CD4-positive, alpha-beta T cell treated with Interleukin-4 for 4 hours (primary cell): Measurements from ENCODE around the gene PYROXD2.

Experiments
- DNase-seq: peaks from one replicate; pipeline ENCODE4 v3.0.0-alpha.2; 2020

PYROXD2 gene

DNA sequence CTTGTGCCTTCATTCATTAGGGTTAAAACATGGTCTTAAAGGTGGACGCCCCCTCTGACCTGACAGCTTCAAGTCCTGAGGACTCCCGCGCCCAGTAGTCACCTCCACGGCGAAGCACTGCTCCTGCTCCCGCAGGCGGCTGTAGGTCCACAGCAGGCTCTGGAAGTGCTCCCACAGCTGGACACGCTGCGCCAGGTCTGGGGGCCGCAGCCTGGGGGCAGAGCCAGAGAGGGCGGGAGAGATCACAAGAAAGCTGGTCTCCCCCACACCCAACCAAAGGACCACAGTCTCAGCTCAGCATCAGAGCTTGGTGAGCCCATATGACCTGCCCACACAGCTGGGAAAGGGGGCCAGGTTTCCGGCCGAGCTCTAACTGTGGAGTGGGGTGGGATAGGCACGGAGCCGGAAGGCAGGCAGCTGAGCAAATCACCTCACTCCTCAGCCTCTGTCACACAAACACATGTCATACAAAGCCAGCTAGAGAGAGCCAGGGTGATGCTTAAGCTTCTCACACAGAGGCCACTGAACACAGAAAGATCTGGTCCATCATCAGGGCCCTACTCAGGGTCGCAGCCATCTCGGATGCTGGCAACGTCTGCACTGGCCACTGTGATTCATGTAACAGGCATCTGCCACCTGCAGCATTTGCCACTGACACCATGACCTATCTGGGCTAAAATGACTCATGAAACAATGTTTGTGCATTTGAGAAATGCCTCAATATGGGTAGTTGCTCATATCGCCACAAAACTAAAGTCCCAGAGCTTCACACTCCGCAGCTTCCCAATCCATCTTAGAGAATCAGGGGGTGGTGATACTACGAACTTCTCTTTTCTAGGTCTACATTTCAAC, 19.1 kb upstream of the PYROXD2 start:
- DNase-seq, result no peak

DNA sequence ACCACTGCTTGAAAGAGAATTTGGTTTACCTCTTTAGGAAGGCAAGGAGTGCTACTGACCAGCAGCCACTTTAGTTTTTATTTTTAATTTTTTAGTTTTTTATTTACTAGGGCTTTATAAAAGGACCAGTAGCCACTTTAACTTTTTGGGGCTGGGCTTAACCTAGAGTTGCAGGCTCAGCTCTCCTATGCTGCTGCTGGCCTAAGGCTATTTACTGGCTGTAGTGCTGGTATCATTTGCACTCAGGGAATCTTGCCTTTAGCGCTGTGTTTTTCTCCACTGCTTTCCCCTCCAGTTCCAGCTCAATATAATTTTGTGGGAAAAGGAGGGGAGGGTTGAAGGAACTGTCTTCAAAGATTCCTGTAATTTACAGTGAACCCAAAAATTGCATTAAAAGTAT, 18.4 kb upstream of the PYROXD2 start:
- no peak for DNase-seq

DNA sequence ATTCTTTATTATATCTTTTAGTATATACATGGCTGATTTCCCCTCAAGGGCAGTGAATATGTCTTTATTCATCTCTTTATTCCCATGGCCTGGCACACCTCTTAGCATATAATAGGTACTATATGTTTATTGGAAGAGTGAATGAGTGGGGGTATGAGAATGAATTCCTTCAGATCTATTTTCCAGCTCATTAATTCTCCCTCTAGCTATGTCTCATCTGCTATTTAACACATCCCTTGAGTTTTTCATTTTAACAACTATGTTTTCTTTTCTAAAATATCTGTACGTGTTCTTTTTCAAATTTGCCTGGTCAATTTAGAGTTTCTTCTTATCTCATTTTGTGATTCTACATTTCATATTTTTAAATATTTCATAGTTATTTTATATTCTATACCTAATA, 17.3 kb upstream of the PYROXD2 start:
- DNase-seq, result no peak

GRCh38 chr10:98431016-98431415, 16.0 kb upstream of the PYROXD2 start:
- no peak for DNase-seq

GRCh38 chr10:98430427-98430826, 15.4 kb upstream of the PYROXD2 start:
- no peak for DNase-seq

GRCh38 chr10:98429320-98430072, 14.5 kb upstream of the PYROXD2 start:
- DNase-seq, result no peak

DNA sequence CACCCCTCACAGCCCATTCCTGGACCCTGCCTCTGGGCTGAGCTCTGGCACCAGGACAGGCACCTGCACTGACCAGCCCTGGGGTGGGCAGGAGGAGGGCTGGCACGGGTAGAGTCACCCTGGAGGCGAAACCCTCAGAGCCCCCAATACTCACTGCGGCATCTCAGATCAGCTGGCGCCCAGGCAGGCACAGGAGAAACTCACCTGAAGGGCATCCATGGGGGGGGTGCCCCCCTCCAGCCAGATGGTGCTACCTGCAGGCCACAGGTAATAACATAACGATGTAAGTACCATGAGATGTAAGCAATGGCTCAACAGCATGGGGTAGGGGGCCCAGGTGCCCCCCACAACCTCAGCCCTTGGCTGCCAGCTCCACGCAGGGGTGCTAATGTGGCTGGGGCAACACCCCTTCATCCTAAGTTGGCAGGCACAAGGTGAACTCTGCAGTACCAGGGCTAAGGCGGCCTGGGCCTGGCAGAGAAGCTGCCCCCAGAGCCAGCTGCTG, 12.1 kb upstream of the PYROXD2 start:
- no peak for DNase-seq

- peak; percentile 36 for DNase-seq
Observed at GRCh38 chr10:98425511-98426352, 10.8 kb upstream of the PYROXD2 start.

DNA sequence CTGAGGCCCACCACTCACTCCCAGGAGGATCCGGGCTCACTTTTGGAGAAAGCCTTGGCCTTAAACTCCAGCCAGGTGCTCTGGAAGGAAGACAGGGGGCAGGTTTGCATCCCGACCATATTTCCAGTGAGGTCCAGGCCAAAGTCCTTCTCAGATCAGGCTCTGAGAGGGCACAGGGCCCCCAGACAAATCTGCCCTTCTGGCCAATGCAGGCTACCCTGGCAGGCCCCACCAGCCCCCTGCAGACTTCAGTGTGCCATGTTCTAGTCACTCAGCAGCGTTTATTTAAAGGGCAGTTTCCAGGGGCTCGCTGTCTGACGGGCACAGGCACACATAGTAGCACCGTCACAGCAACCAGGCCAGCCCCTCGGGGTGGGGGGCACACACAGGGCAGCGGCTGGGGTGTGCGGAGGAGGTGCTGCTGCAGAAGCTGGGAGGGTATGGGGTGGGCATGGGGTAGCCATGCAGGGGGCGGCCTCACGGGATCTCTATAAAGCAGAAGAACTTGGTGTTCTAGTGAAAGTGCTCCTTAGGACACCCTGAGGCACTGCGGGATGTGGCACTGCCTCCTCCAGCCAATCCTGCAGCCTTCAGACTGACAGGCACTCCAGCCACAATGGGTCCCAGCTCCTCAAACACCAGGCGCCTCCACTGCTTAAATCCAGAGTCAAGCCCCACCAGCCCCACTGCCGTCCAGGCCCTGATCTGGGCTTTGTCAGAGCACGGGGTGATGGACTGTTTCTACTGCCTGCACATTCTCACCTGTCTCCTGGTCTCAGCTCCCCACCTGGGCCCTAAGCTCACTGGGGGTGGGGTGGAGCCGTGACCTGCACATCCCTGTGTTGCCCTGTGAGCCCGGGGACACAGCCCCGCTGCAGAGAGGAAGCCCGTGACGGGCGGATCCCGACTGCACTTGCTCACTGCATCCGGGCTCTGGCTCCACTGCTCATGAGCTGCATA, 9.6 kb upstream of the PYROXD2 start:
- DNase-seq, result no peak

DNA sequence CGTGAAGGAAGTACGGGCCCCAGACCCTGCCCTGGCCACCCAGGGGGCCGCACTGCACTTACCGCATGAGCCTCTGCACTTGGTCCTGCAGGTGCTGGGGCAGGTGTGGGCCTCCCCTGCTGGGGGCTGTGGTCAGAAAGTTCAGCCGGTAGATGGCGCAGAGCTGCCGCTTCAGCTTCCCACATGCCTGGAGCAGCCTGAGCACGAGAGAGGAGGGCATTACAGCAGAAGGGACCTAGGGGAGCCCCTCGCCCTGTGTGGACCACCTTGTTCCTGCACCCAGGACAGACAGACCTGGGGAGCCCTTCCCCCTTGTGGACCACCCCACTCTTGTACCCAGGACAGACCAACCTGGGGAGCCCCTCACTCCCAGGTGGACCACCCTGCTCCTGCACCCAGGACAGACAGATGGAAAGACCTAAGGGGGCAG, 8.7 kb upstream of the PYROXD2 start:
- no peak for DNase-seq

DNA sequence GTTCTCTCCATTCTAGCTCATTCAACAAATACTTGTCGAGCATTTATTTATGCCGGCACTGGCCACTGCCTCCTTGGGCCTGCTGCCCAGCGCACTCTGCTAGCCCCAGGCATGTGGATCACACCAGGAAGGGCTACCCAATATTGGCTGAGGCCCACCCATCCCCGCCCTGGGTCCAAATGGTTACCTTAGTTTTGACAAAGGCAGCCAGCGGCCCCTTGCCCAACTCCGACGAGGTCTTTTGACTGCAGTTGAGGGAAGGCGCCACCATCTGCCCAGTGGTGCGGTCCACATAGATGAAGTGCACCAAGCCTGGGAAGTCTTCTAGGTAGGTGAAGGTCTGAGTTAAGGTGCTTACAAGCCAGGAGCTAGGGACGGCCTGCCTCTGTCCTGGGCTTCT, 7.2 kb upstream of the PYROXD2 start:
- DNase-seq, result no peak

- DNase-seq, result no peak
Observed at GRCh38 chr10:98420786-98421185, 5.8 kb upstream of the PYROXD2 start.

- DNase-seq, result no peak
Observed at GRCh38 chr10:98419469-98420261, 4.7 kb upstream of the PYROXD2 start.

GRCh38 chr10:98418665-98419468, 3.9 kb upstream of the PYROXD2 start:
- DNase-seq, result no peak

- no peak for DNase-seq
Observed at GRCh38 chr10:98417973-98418664, 3.1 kb upstream of the PYROXD2 start.

- no peak for DNase-seq
Observed at GRCh38 chr10:98417481-98417959, 2.5 kb upstream of the PYROXD2 start.

DNA sequence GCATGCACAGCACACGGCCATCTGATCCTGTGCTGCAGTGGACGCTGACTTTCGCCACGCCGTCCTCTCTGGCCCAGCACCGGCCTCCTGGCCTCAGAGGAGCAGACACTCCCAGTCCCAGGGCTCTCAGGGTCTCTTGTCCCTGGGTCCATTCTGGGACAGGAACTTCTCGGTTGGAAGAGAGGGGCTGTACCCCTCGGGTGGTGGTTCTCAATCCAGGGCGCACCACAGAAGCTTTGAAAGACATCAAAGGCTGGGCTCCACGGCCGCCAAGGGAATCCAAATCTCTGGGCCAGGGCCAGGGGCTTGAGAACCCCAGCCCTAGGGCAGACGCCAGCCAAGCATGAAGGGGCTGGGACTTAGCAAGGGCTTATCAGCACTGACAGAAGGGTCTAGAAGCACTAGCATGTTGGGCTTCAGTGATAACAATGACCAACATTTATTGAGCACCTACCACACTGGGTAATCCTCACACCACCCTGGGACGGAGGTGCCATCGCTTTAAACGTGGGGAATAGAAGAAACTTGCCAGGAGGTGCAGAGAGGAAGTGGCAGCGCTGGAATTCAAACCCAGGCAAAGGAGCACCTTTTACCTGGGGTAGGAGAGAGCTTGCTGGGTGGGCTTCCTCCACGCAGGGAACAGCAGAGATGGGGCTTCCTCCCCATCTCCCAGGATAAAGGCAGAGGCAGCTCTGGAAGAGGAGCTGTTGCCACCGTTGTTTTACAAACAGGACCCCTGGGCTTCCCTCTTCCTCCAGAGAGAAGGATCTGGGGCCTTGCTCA, 1.8 kb upstream of the PYROXD2 start:
- DNase-seq, result no peak

- DNase-seq, result no peak
Observed at GRCh38 chr10:98415731-98416119, 743 bp upstream of the PYROXD2 start.

GRCh38 chr10:98414578-98414931, 427 bp downstream of the PYROXD2 start:
- DNase-seq, result no peak
